Mucosa of stomach (tissue), 1 donor: ENCODE data around the gene PAFAH1B1.

Source experiments
- H3K27me3 ChIP-seq: one replicate; pipeline ENCODE4 v1.7.0; 2013; ENCODE audit warnings: mild to moderate bottlenecking, low read length; ENCODE audit not compliant: control insufficient read depth, insufficient read depth
- H3K36me3 ChIP-seq: one replicate; pipeline ENCODE4 v1.7.0; 2013; ENCODE audit warnings: low read length; ENCODE audit not compliant: control insufficient read depth, insufficient read depth
- H3K4me1 ChIP-seq: one replicate; pipeline ENCODE4 v1.7.0; 2013; ENCODE audit warnings: mild to moderate bottlenecking, low read length; ENCODE audit not compliant: control insufficient read depth, insufficient read depth
- H3K4me3 ChIP-seq: one replicate; pipeline ENCODE4 v1.7.0; 2013; ENCODE audit warnings: low read length
- H3K9ac ChIP-seq: one replicate; pipeline ENCODE4 v1.7.0; 2013; ENCODE audit warnings: mild to moderate bottlenecking, low read length, moderate library complexity
- H3K9me3 ChIP-seq: one replicate; pipeline ENCODE4 v1.7.0; 2013; ENCODE audit warnings: mild to moderate bottlenecking, low read length, moderate library complexity; ENCODE audit not compliant: control insufficient read depth
- donor health status: Pancreatic carcinoma.

Gene PAFAH1B1

DNA sequence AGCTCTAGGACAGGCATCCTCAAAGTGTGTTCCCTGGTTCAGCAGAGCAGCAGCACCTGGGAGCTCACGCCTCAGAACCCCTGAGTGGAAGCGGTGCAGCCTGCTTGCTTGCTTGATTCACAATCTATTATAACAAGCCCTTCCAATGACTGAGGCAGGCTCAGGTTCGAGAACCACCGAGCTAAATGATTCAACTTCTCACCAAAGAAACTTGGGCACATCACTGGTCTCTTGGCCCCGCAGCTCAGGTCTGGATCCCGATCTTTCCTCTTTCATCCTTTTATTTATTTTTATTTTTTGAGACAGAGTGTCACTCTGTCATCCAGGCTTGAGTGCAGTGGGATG is 93.6 kb downstream of the PAFAH1B1 start:
- peaks cover 4% of the 10 kb centered on the region for H3K4me1 ChIP-seq

DNA sequence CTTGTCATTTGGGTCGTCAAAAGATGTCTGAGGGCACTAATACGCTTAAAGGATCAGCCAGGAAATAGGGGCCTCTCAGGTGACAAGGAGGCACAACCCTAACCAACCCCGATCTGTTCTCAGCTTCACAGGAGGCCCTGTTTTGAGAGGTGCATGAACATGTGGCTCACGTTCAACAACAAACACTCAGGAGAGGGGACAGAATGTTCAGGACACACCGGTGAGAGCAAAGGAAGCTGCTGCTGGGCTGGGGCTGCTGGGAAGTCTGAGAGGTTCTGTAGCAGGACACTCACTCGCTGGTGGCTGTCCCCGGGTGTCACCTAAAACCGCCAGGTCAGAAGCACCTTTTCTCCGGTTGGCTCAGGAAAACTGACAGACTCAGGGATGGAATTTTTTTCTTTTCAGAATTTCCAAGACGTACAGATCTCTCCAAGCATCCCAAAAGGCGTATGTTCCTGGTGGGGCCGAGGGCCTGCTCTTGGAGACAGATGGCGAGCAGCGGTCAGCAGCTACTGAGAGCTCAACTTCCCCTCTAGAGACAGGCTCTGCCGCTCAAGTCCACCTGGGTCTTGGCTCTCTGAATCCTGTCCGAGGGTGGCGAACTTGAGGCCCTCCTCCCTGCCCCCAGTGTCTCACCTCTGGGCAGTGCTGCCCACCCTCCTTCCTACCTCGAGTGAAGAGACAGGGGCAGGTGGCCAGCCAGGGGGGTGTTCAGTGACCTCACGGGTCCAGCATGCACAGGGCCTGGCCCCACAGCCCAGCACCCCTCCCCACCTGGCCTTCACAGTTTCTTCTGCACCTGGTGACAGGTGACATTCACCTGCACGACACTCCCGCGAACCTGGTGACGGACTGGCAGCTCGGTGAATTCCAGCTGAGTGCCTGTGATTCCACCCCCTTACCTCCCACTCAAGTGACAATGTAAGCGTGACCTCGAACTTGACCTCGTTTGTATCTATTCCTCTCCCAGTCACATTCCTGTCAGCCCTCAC is 95.2 kb downstream of the PAFAH1B1 start:
- H3K27me3 ChIP-seq = no peaks in the 10 kb centered on the region
- H3K4me3 ChIP-seq = no peak overlapping the region
- H3K4me1 ChIP-seq = peaks cover 4% of the 10 kb centered on the region
- H3K9me3 ChIP-seq = no peaks in the 10 kb centered on the region
- no peak overlapping the region for H3K9ac ChIP-seq
- no peaks in the 10 kb centered on the region for H3K36me3 ChIP-seq

More for the DNA sequence above, 93.6 kb downstream of the PAFAH1B1 start:
- no peak overlapping the region for H3K4me3 ChIP-seq
- H3K9ac ChIP-seq = no peak overlapping the region
- H3K36me3 ChIP-seq = no peaks in the 10 kb centered on the region
- H3K9me3 ChIP-seq = no peaks in the 10 kb centered on the region
- no peaks in the 10 kb centered on the region for H3K27me3 ChIP-seq

DNA sequence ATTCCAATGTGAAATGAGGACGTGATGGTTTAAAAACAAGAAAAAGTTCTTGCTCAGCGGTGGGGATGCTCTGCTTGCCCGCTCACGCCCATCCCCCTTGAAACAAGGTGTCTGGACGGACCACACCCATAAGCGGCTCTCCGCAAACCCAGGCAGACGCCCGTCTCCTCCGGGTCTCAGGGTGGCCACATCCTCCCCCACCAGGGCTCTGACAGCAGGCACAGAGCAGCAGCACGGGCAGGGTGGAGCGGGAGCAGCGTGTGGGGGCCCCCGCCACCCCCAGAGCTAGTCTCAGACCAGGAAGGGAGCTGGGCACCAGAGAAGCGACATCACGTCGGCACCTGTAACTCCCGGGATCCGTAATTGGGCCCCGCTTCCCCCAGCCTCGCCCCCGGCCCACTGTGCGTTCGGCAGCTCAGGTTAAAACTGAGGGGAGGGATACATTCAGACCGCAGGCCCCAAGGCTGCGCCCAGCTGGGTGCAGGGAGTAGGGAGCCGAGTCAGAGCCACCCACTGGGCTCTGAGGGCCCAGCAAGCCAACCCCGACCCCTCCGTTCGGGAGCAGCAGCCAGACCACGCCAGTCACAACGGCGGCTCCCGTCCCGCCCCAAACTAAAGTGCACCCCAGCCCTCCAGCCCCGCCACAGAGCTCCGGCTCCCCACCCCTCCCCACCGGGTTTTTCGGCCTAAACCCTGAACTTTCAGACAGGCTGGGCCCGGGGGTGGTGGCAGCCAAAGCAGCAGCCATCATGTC is 96.1 kb downstream of the PAFAH1B1 start:
- H3K9ac ChIP-seq = no peak overlapping the region
- H3K4me3 ChIP-seq = no peak overlapping the region
- H3K36me3 ChIP-seq = no peaks in the 10 kb centered on the region
- H3K4me1 ChIP-seq = no peaks in the 10 kb centered on the region
- no peaks in the 10 kb centered on the region for H3K9me3 ChIP-seq
- H3K27me3 ChIP-seq = no peaks in the 10 kb centered on the region

DNA sequence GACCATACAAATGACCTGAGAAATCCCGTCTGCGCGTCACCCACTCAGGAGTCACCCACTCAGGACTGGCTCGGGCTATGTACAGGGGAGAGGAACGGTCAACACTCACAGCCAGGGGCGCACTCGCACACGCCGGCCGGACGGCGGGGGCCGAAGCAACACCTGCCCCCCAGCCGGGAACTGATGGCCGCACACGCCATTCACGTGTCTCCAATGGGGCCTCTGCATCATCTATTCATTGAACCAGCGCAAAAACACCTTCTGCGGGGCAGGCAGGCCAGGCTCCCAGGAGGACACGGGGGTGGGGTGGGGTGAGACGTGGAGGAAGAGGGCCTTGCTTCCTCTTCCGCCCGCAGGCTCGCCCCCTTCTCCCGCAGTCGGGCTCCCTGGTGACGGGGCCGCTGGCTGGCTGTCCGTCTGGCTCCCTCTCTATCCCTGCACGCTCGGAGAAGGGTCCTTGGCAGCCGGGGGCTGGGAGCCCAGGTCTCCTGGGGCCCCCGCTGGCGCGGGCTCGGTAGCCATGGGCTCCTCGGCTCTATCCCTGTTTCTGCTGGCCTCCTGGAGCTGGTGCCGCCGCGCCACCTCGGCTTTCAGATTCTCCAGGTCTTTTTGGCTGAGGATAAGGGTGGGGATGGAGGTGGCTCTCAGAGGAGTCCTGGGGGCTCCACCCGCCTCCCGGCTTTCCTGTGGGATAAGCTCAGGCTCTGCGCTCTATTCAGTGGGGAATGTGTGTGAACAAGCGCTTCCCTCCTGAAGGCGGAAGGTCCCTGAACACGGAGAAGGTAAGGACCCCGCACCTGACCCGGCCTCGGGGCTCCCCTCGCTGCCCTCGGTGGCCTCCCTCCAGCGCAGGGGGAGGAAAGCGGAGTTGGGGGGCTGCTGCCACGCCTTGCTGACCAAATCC is 97.0 kb downstream of the PAFAH1B1 start:
- no peaks in the 10 kb centered on the region for H3K27me3 ChIP-seq
- no peaks in the 10 kb centered on the region for H3K36me3 ChIP-seq
- H3K9me3 ChIP-seq = no peaks in the 10 kb centered on the region
- H3K4me3 ChIP-seq = no peak overlapping the region
- H3K9ac ChIP-seq = no peak overlapping the region
- no peaks in the 10 kb centered on the region for H3K4me1 ChIP-seq

DNA sequence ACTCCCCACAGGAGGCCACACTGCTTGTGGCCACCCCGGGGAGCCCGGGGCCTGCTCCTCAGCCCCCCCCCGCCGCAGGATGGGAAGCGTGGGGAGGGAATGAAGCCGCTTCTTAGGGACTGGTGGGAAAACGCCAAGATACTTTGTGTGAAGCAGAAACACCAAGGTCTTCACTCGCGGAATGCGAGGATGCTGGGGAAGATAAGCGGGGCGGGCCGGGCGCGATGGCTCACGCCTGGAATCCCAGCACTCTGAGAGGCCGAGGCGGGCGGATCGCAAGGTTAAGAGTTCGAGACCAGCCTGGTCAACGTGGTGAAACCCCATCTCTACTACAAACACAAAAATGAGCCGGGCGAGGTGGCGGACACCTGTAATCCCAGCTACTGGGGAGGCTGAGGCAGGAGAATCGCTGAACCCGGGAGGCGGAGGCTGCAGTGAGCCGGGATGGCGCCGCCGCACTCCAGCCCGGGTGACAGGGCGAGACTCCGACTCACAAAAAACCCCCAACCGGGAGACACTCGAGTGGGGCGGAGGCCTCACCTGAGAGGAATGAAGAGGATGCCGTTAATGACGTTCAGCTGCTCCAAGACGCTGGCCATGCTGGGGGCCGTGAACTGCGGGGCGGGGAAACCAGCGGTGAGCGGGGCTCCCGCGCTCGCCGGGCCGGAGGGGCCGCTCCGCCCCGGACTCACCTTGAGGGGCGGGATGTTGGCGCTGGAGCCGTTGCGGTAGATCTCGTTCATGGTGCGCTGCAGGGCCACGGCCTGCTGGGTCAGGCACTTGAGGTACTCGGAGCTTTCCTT is 97.8 kb downstream of the PAFAH1B1 start:
- Histone ChIP-seq H3K9me3 (no peaks in the 10 kb centered on the region), H3K27me3 (no peaks in the 10 kb centered on the region), H3K36me3 (no peaks in the 10 kb centered on the region), H3K9ac (no peak overlapping the region), H3K4me1 (no peaks in the 10 kb centered on the region), H3K4me3 (no peak overlapping the region)

DNA sequence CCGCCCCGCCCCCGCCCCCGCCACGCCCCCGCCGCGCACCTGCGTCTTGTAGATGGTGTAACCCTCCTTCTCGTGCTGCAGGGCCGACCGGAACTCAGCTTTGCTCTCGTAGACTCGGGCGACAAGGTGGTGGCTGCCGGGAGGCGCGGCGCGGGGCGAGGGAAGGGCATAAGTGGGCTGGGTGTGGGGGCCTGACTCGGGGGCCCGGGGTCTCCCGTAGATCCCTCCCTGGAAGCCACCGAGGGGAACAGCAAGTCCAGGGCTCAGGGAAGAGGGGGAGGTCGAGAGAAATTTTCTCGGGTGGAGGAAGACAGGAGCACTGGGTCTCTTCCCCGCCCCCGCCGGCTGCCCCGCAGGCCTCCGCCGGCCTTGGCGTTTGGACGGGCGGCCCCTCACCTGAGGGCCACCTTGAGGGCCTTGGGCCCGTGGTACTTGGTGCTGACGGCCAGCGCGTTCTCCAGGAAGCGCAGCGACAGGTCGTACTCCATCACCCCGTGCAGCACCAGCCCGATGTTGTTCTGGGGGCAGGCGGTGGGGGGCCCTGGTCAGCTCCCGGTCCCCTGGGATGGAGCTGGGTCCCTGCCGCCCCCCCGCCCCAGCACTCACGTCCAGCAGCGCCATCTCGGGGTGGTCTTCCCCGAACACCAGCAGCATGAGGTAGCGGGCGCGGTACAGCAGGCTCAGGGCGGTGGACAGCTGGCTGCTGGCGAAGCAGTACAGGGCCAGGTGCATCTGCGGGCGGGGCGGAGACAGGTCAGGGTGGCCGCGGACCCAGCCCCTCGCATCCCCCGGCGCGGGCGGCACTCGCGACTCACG is 98.7 kb downstream of the PAFAH1B1 start:
- no peaks in the 10 kb centered on the region for H3K4me1 ChIP-seq
- no peak overlapping the region for H3K4me3 ChIP-seq
- H3K9me3 ChIP-seq = no peaks in the 10 kb centered on the region
- H3K9ac ChIP-seq = no peak overlapping the region
- no peaks in the 10 kb centered on the region for H3K36me3 ChIP-seq
- H3K27me3 ChIP-seq = no peaks in the 10 kb centered on the region

DNA sequence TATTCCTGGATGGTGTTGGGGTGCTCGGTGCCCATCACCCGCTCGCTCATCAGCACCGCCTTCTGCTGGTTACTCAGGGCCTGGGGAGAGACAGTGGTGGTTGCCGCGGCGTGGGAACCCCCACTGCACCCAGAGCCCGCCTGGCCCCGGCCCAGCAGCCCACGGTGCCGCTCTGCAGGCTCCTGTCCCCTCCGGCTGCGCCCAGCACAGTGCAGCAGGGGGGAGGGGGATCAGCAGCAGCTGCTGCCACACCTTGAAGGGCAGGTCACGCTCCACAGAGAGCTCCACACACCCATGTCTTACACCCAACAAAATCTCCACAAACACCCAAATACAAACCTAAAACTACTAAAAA is 99.3 kb downstream of the PAFAH1B1 start:
- Histone ChIP-seq H3K9ac (no peak overlapping the region), H3K9me3 (no peaks in the 10 kb centered on the region), H3K4me1 (no peaks in the 10 kb centered on the region), H3K36me3 (no peaks in the 10 kb centered on the region), H3K27me3 (no peaks in the 10 kb centered on the region), H3K4me3 (no peak overlapping the region)

DNA sequence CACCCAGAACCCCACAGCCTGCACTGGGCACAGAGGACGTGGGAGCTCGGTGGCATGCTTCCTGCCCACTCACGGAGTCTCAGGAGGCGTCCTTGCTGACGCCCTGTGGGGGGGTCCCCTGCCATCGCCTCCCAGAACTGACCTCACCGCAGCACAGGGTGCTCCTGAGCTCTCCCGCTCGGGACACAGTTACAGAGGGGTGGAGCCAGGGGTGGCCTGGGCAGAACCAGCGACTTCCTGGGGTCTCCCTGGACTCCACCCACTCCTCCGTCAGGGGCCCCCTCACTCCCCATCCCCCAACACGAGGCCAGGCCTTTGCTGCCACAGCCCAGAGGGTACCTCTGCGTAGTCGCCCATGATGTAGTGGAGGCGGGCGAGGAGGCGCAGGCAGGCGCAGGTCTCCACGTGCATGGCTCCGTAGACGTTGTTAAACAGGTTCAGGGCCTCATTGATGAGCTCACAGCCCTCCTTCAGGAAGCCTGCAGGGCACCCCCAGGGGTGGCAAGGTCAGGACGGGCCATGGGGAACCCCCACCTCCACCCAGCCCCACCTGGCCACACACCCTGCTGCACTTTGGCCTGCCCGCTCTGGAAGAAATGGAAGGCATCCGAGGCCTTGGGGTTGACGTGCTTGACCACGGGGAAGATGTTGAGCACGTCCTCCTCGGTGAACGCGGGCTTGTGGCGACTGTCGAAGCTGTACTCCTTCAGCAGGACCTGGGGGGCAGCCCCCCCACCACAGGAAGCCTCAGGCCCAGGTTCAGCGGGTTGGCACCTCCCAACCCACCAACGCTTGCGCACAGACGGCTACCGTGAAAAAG is 100.3 kb downstream of the PAFAH1B1 start:
- H3K4me1 ChIP-seq = no peaks in the 10 kb centered on the region
- no peak overlapping the region for H3K9ac ChIP-seq
- no peaks in the 10 kb centered on the region for H3K36me3 ChIP-seq
- H3K27me3 ChIP-seq = no peaks in the 10 kb centered on the region
- H3K4me3 ChIP-seq = no peak overlapping the region
- no peaks in the 10 kb centered on the region for H3K9me3 ChIP-seq

DNA sequence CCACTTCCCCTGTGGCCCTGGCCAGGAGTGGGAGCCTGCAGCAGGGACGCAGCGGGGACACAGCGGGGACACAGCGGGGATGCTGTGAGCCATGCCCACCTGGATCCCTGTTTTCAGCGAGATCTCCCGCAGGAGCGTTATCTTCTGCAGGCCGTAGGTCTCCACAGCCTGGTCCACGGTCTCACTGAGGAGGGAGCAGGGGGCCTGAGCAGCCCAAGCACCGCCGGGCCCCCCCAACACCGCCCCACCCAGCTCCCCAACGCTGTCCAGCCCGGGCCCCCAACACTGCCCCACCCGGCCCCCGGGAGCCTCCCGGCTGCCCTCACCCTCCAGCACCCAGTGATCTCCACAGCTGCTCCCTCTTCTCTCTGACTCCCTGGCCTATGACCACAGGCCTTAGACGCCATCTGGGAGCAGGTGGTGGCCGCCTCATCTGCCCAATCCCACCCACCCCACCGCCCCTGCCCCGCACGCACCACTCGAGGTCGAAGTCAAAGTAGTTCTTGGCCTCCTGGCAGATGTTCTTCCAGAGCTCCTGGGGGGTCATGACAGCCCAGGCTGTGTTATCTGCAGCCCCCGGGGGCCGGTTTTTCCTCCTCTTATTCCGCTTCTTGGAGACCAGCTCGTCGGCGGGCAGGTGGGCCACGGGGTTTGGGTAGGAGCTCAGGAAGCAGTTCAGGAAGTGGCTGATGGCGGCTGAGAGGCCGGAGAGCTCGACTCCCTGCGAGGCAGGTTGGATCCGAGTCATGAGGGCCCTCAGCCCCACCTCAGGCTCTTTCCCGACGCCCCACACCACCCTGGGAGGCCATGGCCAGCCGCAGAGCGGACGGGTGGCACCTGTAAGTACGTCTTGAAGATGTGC is 101.2 kb downstream of the PAFAH1B1 start:
- Histone ChIP-seq H3K27me3 (no peaks in the 10 kb centered on the region), H3K36me3 (peaks cover 5% of the 10 kb centered on the region), H3K9me3 (no peaks in the 10 kb centered on the region), H3K9ac (no peak overlapping the region), H3K4me3 (no peak overlapping the region), H3K4me1 (no peaks in the 10 kb centered on the region)
